GM18951 (cell line): ENCODE data around the gene ZNF431.
"Not testable (repeated sequence)": the region's sequence is repeated elsewhere in the genome, so short reads cannot be mapped to it uniquely, and the experiment has no call there.

Source experiments
- POLR2A ChIP-seq: IDR thresholded peaks from 4 replicates; pipeline ENCODE4 v1.6.1; 2011; ENCODE audit warnings: mild to moderate bottlenecking; ENCODE audit not compliant: insufficient read length, insufficient read depth; ENCODE audit errors: extremely low read depth
- in situ Hi-C: fragments of 300-500 bp; cut with MboI; formaldehyde crosslinking; loops from one replicate; pipeline ENCODE4 v1.12.0; 2022; ENCODE audit warnings: low sequenced_read_pairs, mixed read lengths, inconsistent platforms; ENCODE audit not compliant: unreplicated experiment

Gene ZNF431

DNA sequence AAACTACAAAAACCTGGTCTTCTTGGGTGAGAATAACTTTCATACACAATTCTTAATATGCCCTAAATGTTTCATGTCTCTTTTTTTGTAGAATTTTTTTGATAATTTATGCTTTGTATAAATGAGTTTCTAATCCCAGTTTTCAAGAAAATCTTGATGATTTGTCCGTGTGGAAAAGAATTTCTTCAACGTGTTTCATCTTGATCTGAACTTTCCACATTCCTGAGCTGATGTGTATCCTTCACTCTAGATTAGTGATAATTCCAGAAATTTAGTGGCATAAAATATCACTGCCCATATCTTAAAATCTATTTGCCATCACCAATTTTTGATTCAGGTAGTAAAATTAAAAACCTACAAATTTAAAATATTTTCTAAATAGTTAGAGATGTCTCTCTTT is 24.6 kb downstream of the ZNF431 start:
- in situ Hi-C loops = no loop called here
- no peak for TF ChIP-seq POLR2A

GRCh38 chr19:21197590-21198295 is 55.9 kb downstream of the ZNF431 start:
- TF ChIP-seq POLR2A = no peak
- in situ Hi-C loops = no loop called here

DNA sequence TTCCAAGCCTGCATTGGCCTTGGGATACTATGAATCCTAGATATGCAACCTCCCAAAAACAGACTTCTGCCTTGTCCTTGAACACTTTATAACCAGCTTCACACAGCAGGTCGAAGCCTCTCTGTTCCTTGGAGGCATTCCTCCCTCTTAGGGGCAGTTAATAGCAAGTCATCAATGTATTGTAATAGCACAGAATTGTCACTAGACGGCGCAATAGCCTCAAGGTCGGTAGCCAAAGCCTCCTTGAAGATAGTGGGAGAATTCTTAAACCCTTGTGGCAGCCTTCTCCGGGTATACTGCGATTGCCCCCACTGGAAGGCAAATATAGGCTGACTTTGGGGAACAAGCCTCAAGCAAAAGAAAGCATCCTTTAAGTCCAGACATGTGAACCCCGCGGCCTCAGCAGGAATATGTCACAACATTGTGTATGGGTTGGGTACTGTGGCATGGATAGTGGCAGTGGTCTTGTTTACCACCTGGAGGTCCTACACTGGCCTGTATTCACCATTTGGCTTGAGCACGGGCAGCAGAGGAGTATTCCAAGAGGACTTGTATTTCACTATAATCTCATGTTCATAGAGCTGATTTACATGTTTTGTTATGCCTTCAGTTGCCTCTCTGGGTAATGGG is 61.1 kb downstream of the ZNF431 start:
- in situ Hi-C loops = no loop called here
- no peak for TF ChIP-seq POLR2A

GRCh38 chr19:21210037-21210621 is 68.3 kb downstream of the ZNF431 start:
- no peak for TF ChIP-seq POLR2A
- in situ Hi-C loops = no loop called here

DNA sequence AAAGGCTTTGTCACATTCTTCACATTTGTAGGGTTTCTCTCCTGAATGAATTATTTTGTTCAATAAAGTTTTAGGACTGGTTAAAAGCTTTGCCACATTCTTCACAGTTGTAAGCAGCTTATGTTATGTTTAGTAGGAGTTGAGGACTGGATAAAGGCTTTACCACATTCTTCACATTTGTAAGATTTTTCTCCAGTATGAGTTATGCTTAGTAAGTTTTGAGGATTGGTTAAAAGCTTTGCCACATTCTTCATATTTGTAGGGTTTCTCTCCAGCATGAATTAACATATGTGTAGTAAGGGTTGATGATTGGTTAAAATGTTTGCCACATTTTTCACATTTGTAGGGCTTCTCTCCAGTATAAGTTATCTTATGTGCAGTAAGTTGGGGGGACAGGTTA is 79.9 kb downstream of the ZNF431 start:
- in situ Hi-C loops = no loop called here
- TF ChIP-seq POLR2A = no peak

DNA sequence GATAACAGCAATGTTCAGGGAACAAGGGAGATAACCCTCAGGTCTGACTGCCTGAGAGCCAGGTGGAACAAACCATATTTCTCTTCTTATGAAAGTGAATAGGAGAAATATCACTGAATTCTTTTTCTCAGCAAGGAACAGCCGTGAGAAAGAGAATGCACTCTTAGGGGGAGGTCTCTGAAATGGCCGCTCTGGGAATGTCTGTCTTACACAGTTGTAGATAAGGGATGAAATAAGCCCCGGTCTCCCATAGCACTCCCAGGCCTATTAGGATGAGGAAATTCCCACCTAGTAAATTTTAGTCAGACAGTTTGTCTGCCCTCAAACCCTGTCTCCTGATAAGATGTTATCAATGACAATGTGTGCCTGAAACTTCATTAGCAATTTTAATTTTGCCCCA is 88.1 kb downstream of the ZNF431 start:
- in situ Hi-C loops = not testable (repeated sequence)

DNA sequence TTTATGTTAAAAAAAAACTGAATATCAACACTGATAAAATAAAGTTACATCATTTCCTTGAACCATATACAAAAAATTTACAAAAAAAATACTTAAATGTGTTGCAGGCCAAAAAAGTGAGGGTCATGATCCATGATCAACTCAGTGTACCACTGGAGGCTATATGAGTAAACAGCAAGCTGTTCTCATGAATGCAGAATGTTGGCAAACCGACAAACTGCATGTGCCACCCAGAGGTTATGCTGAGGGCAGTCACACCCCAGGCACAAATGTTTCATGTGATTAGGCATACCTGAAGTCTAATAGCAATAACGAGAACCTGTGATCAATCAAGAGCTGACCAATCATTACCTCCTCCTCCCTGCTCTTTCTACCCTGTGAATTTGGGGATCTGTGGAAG is 91.9 kb downstream of the ZNF431 start:
- TF ChIP-seq POLR2A = no peak
- in situ Hi-C loops = no loop called here

DNA sequence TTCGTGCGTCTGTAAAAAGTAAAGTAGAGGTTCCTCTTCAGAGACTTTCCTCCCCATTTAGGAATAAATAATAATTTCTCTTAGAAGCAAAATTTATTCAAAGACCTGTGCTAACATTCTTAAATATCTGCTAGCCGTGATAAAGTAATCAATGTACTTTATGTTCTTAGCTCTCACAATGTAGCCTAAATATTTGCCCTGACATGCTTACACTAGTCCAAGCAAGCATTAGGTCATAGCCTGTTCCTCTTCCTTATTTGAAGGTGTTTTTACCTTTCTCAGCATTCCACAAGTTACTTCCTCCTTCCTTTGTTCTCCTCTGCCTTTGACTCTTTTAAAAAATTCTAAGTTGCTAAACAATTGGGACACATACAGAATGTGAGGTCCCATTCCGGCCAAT is 94.9 kb downstream of the ZNF431 start:
- in situ Hi-C loops = not testable (repeated sequence)

DNA sequence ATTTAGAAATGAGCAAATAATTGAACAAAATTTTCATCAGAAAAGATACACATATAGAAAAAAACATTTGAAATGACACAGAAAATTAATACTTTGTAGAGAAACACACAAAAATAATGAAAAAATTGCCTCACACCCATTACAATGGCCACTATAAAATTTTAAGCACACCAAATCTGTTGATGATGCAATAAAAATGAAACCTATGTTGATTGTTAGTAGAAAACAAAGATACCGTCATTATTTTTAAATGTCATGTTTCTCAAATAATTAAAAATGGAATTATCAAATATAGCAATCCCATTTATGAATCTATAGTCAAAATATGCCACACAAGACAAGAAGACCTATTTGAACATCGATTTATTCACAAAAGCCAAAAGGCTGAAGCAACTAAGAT is 96.8 kb downstream of the ZNF431 start:
- TF ChIP-seq POLR2A = no peak
- in situ Hi-C loops = no loop called here
